Activated T-cell treated with anti-CD3 and anti-CD28 coated beads, Interleukin-2, amount 50 U/mL, for 24 hours (primary cell): ENCODE results near the gene CASZ1.

Experiments
- DNase-seq: peaks from one replicate; pipeline ENCODE4 v3.0.0-alpha.2; 2020
- H3K27ac Mint-ChIP-seq: 2 replicates; pipeline ENCODE4 v1.8.0; 2020; ENCODE audit warnings: mild to moderate bottlenecking, mixed read lengths
- H3K27me3 Mint-ChIP-seq: 2 replicates; pipeline ENCODE4 v1.8.0; 2020; ENCODE audit warnings: mixed read lengths
- H3K36me3 Mint-ChIP-seq: 2 replicates; pipeline ENCODE4 v1.8.0; 2020; ENCODE audit warnings: low read depth, mixed read lengths
- H3K4me1 Mint-ChIP-seq: 2 replicates; pipeline ENCODE4 v1.8.0; 2020; ENCODE audit warnings: low read depth, mixed read lengths
- H3K4me3 Mint-ChIP-seq: 2 replicates; pipeline ENCODE4 v1.8.0; 2020; ENCODE audit warnings: mild to moderate bottlenecking, moderate library complexity, mixed read lengths
- H3K9me3 Mint-ChIP-seq: 2 replicates; pipeline ENCODE4 v1.8.0; 2020; ENCODE audit warnings: mixed read lengths

Gene CASZ1

GRCh38 chr1:10687251-10687651, 109.2 kb downstream of the CASZ1 start:
- Mint-ChIP-seq H3K4me1 (peaks cover 11% of the 10 kb centered on the region), H3K4me3 (no peak overlapping the region), H3K27me3 (no peaks in the 10 kb centered on the region), H3K9me3 (no peaks in the 10 kb centered on the region), H3K36me3 (no peaks in the 10 kb centered on the region), H3K27ac (no peak overlapping the region)
- no peak for DNase-seq

- Mint-ChIP-seq H3K27me3 (no peaks in the 10 kb centered on the region), H3K4me1 (peaks cover 3% of the 10 kb centered on the region), H3K4me3 (no peak overlapping the region), H3K36me3 (no peaks in the 10 kb centered on the region), H3K27ac (no peak overlapping the region), H3K9me3 (no peaks in the 10 kb centered on the region)
- DNase-seq = no peak
These were observed 109.9 kb downstream of the CASZ1 start for GRCh38 chr1:10686404-10687040.

- no peak overlapping the region for H3K4me3 Mint-ChIP-seq
- no peak for DNase-seq
- no peaks in the 10 kb centered on the region for H3K27me3 Mint-ChIP-seq
- H3K27ac Mint-ChIP-seq = no peak overlapping the region
- no peaks in the 10 kb centered on the region for H3K36me3 Mint-ChIP-seq
- no peaks in the 10 kb centered on the region for H3K4me1 Mint-ChIP-seq
- no peaks in the 10 kb centered on the region for H3K9me3 Mint-ChIP-seq
These were observed 110.5 kb downstream of the CASZ1 start for GRCh38 chr1:10685808-10686403.

- no peak for DNase-seq
- Mint-ChIP-seq H3K4me3 (no peak overlapping the region), H3K27ac (no peak overlapping the region), H3K27me3 (no peaks in the 10 kb centered on the region), H3K4me1 (no peaks in the 10 kb centered on the region), H3K36me3 (no peaks in the 10 kb centered on the region), H3K9me3 (no peaks in the 10 kb centered on the region)
These were observed 111.1 kb downstream of the CASZ1 start for GRCh38 chr1:10685196-10685807.

GRCh38 chr1:10684221-10684620, 112.2 kb downstream of the CASZ1 start:
- Mint-ChIP-seq H3K4me3 (no peak overlapping the region), H3K9me3 (no peaks in the 10 kb centered on the region), H3K4me1 (no peaks in the 10 kb centered on the region), H3K27ac (no peak overlapping the region), H3K36me3 (no peaks in the 10 kb centered on the region), H3K27me3 (no peaks in the 10 kb centered on the region)
- DNase-seq = no peak

GRCh38 chr1:10682449-10683309, 113.8 kb downstream of the CASZ1 start:
- H3K27ac Mint-ChIP-seq = no peak overlapping the region
- H3K4me1 Mint-ChIP-seq = no peaks in the 10 kb centered on the region
- H3K9me3 Mint-ChIP-seq = no peaks in the 10 kb centered on the region
- H3K4me3 Mint-ChIP-seq = no peak overlapping the region
- DNase-seq = no peak
- H3K27me3 Mint-ChIP-seq = no peaks in the 10 kb centered on the region
- H3K36me3 Mint-ChIP-seq = no peaks in the 10 kb centered on the region

GRCh38 chr1:10682108-10682445, 114.4 kb downstream of the CASZ1 start:
- H3K4me3 Mint-ChIP-seq = no peak overlapping the region
- no peaks in the 10 kb centered on the region for H3K9me3 Mint-ChIP-seq
- H3K27me3 Mint-ChIP-seq = no peaks in the 10 kb centered on the region
- no peak for DNase-seq
- no peaks in the 10 kb centered on the region for H3K36me3 Mint-ChIP-seq
- no peak overlapping the region for H3K27ac Mint-ChIP-seq
- no peaks in the 10 kb centered on the region for H3K4me1 Mint-ChIP-seq

- no peaks in the 10 kb centered on the region for H3K36me3 Mint-ChIP-seq
- H3K9me3 Mint-ChIP-seq = no peaks in the 10 kb centered on the region
- DNase-seq = no peak
- H3K27ac Mint-ChIP-seq = no peak overlapping the region
- H3K27me3 Mint-ChIP-seq = no peaks in the 10 kb centered on the region
- no peaks in the 10 kb centered on the region for H3K4me1 Mint-ChIP-seq
- no peak overlapping the region for H3K4me3 Mint-ChIP-seq
These were observed 114.9 kb downstream of the CASZ1 start for GRCh38 chr1:10681296-10682107.

- H3K36me3 Mint-ChIP-seq = no peaks in the 10 kb centered on the region
- no peak overlapping the region for H3K27ac Mint-ChIP-seq
- H3K4me3 Mint-ChIP-seq = no peak overlapping the region
- no peaks in the 10 kb centered on the region for H3K9me3 Mint-ChIP-seq
- no peaks in the 10 kb centered on the region for H3K4me1 Mint-ChIP-seq
- DNase-seq = no peak
- no peaks in the 10 kb centered on the region for H3K27me3 Mint-ChIP-seq
These were observed 116.0 kb downstream of the CASZ1 start for GRCh38 chr1:10680487-10680886.

GRCh38 chr1:10679496-10680220, 116.8 kb downstream of the CASZ1 start:
- DNase-seq = no peak
- H3K4me1 Mint-ChIP-seq = no peaks in the 10 kb centered on the region
- no peaks in the 10 kb centered on the region for H3K36me3 Mint-ChIP-seq
- H3K4me3 Mint-ChIP-seq = no peak overlapping the region
- no peaks in the 10 kb centered on the region for H3K9me3 Mint-ChIP-seq
- no peaks in the 10 kb centered on the region for H3K27me3 Mint-ChIP-seq
- no peak overlapping the region for H3K27ac Mint-ChIP-seq

- Mint-ChIP-seq H3K9me3 (no peaks in the 10 kb centered on the region), H3K4me3 (no peak overlapping the region), H3K4me1 (no peaks in the 10 kb centered on the region), H3K27ac (no peak overlapping the region), H3K27me3 (no peaks in the 10 kb centered on the region), H3K36me3 (no peaks in the 10 kb centered on the region)
- no peak for DNase-seq
These were observed 117.6 kb downstream of the CASZ1 start for GRCh38 chr1:10678852-10679251.

GRCh38 chr1:10678402-10678801, 118.0 kb downstream of the CASZ1 start:
- no peaks in the 10 kb centered on the region for H3K4me1 Mint-ChIP-seq
- no peaks in the 10 kb centered on the region for H3K27me3 Mint-ChIP-seq
- no peaks in the 10 kb centered on the region for H3K9me3 Mint-ChIP-seq
- no peak for DNase-seq
- no peaks in the 10 kb centered on the region for H3K36me3 Mint-ChIP-seq
- H3K27ac Mint-ChIP-seq = no peak overlapping the region
- H3K4me3 Mint-ChIP-seq = no peak overlapping the region

GRCh38 chr1:10677491-10678391, 118.7 kb downstream of the CASZ1 start:
- H3K27ac Mint-ChIP-seq = no peak overlapping the region
- H3K4me1 Mint-ChIP-seq = no peaks in the 10 kb centered on the region
- no peaks in the 10 kb centered on the region for H3K27me3 Mint-ChIP-seq
- H3K36me3 Mint-ChIP-seq = no peaks in the 10 kb centered on the region
- DNase-seq = no peak
- no peak overlapping the region for H3K4me3 Mint-ChIP-seq
- no peaks in the 10 kb centered on the region for H3K9me3 Mint-ChIP-seq
